WTC11 (cell line): ENCODE measurements around the gene SPDYA. TPM values are rescaled to one million over a fixed set of nuclear protein-coding genes. Genes with fewer than 3 reads are reported as not detected.

Experiments
- ATAC-seq: fragments of 200-7000 bp; cut with Tn5 transposase; 2 replicates; pipeline ENCODE4 v1.10.0; 2021; ENCODE audit warnings: mild to moderate bottlenecking, moderate library complexity
- CTCF ChIA-PET: fragments of 300-600 bp; sonication (Branson Sonifier 250); formaldehyde crosslinking; loops from one replicate; lab custom pipeline; 2021; ENCODE audit warnings: antibody characterized with exemption; lab: Charles Lee
- POLR2A ChIA-PET: fragments of 350-600 bp; sonication (Branson Sonifier 250); formaldehyde crosslinking; loops from one replicate; lab custom pipeline; 2021; ENCODE audit warnings: antibody characterized with exemption; lab: Charles Lee
- DNase-seq: peaks from one replicate; pipeline ENCODE4 v3.0.0; 2021; ENCODE audit warnings: low spot score
- H3K27ac Mint-ChIP-seq: 2 replicates; pipeline ENCODE4 v1.8.0; 2021; ENCODE audit warnings: mixed read lengths
- H3K27me3 Mint-ChIP-seq: 2 replicates; pipeline ENCODE4 v1.8.0; 2021; ENCODE audit warnings: low read depth, mild to moderate bottlenecking, moderate library complexity, mixed read lengths
- H3K36me3 Mint-ChIP-seq: 2 replicates; pipeline ENCODE4 v1.8.0; 2021; ENCODE audit warnings: mixed read lengths
- H3K4me1 Mint-ChIP-seq: 2 replicates; pipeline ENCODE4 v1.8.0; 2022; ENCODE audit warnings: mixed read lengths
- H3K4me3 Mint-ChIP-seq: 2 replicates; pipeline ENCODE4 v1.8.0; 2021; ENCODE audit warnings: mild to moderate bottlenecking, moderate library complexity, mixed read lengths
- H3K9me3 Mint-ChIP-seq: 2 replicates; pipeline ENCODE4 v1.8.0; 2021; ENCODE audit warnings: mixed read lengths
- ATF2 ChIP-seq: sonication (generic); formaldehyde crosslinking; IDR thresholded peaks from 2 replicates; pipeline ENCODE4 v1.8.1; 2022; ENCODE audit warnings: low read depth, missing genetic modification reagents, borderline replicate concordance
- CREB1 ChIP-seq: sonication (generic); formaldehyde crosslinking; IDR thresholded peaks from 2 replicates; pipeline ENCODE4 v1.8.0; 2023; ENCODE audit warnings: mild to moderate bottlenecking, missing genetic modification reagents
- FOXP4 ChIP-seq: sonication (generic); formaldehyde crosslinking; IDR thresholded peaks from 2 replicates; pipeline ENCODE4 v1.8.0; 2022; ENCODE audit warnings: mild to moderate bottlenecking, missing genetic modification reagents
- GTF2I ChIP-seq: fragments of 250-450 bp; sonication (Bioruptor Pico); conservative IDR thresholded peaks from 2 replicates; pipeline ENCODE4 v1.4.0; 2021; ENCODE audit warnings: mild to moderate bottlenecking
- HMGA2 ChIP-seq: fragments of 250-450 bp; sonication (Bioruptor Pico); IDR thresholded peaks from 2 replicates; pipeline ENCODE4 v1.4.0; 2021; ENCODE audit warnings: mild to moderate bottlenecking, moderate library complexity
- IRF1 ChIP-seq: sonication (generic); formaldehyde crosslinking; IDR thresholded peaks from 2 replicates; pipeline ENCODE4 v1.8.0; 2023; ENCODE audit warnings: missing genetic modification reagents
- NFE2L1 ChIP-seq: sonication (generic); formaldehyde crosslinking; IDR thresholded peaks from 2 replicates; pipeline ENCODE4 v1.8.1; 2023; ENCODE audit warnings: missing genetic modification reagents
- PREB ChIP-seq: sonication (generic); formaldehyde crosslinking; IDR thresholded peaks from 2 replicates; pipeline ENCODE4 v1.8.1; 2022; ENCODE audit warnings: mild to moderate bottlenecking, missing genetic modification reagents, moderate library complexity, borderline replicate concordance
- USF1 ChIP-seq: sonication (generic); formaldehyde crosslinking; IDR thresholded peaks from 2 replicates; pipeline ENCODE4 v1.8.0; 2022; ENCODE audit warnings: mild to moderate bottlenecking, missing genetic modification reagents
- USF2 ChIP-seq: sonication (generic); formaldehyde crosslinking; IDR thresholded peaks from 2 replicates; pipeline ENCODE4 v1.8.1; 2023; ENCODE audit warnings: mild to moderate bottlenecking, missing genetic modification reagents, moderate library complexity
- ZBTB43 ChIP-seq: sonication (generic); formaldehyde crosslinking; IDR thresholded peaks from 2 replicates; pipeline ENCODE4 v1.8.1; 2023; ENCODE audit warnings: mild to moderate bottlenecking, missing genetic modification reagents
- ZNF121 ChIP-seq: sonication (generic); formaldehyde crosslinking; IDR thresholded peaks from 2 replicates; pipeline ENCODE4 v1.8.0; 2023; ENCODE audit warnings: missing genetic modification reagents
- ZNF425 ChIP-seq: fragments of 250-450 bp; sonication (Bioruptor Pico); conservative IDR thresholded peaks from 2 replicates; pipeline ENCODE4 v1.9.0; 2021; ENCODE audit warnings: mild to moderate bottlenecking
- ZNF512 ChIP-seq: sonication (generic); formaldehyde crosslinking; IDR thresholded peaks from 2 replicates; pipeline ENCODE4 v1.8.1; 2022; ENCODE audit warnings: missing genetic modification reagents, borderline replicate concordance
- ZNF671 ChIP-seq: fragments of 250-450 bp; sonication (Bioruptor Pico); IDR thresholded peaks from 2 replicates; pipeline ENCODE4 v1.8.0; 2021; ENCODE audit warnings: mild to moderate bottlenecking
- total RNA-seq: library from RNA; stranded (reverse); gene quantifications from 3 replicates; pipeline ENCODE4 v1.2.3, GENCODE V29; 2021

Gene SPDYA
- total RNA-seq, 1 experiment from 2014 or later, result 0.61 TPM

GRCh38 chr2:28835781-28836180 lies 25.1 kb downstream of the SPDYA start (continued):
- TF ChIP-seq USF2 (CRISPR knock-in tag) (no peak), CREB1 (CRISPR knock-in tag) (no peak), ZNF671 (CRISPR knock-in tag) (no peak), IRF1 (CRISPR knock-in tag) (no peak), USF1 (CRISPR knock-in tag) (no peak)

- ATAC-seq, result no peak
- Mint-ChIP-seq H3K4me1 (no peaks in the 10 kb centered on the region), H3K27me3 (no peaks in the 10 kb centered on the region), H3K4me3 (no peak overlapping the region), H3K9me3 (0 out of 2 replicates have a peak, but pooled peaks cover 2% of the 10 kb centered on the region), H3K27ac (no peak overlapping the region), H3K36me3 (no peaks in the 10 kb centered on the region)
- TF ChIP-seq USF2 (CRISPR knock-in tag) (no peak), FOXP4 (CRISPR knock-in tag) (no peak), NFE2L1 (CRISPR knock-in tag) (no peak), ZNF121 (CRISPR knock-in tag) (no peak)
- no peak for DNase-seq
- ChIA-PET POLR2A (no interaction called here), CTCF (no interaction called here)
These were observed 28.3 kb downstream of the SPDYA start for GRCh38 chr2:28838971-28839370.

GRCh38 chr2:28842042-28842441 lies 31.4 kb downstream of the SPDYA start:
- CTCF ChIA-PET, result no interaction called here
- POLR2A ChIA-PET, result no interaction called here

More at GRCh38 chr2:28842042-28842441, 31.4 kb downstream of the SPDYA start:
- DNase-seq, result no peak
- no peak overlapping the region for H3K4me3 Mint-ChIP-seq
- TF ChIP-seq PREB (CRISPR knock-in tag) (no peak), GTF2I (no peak), HMGA2 (no peak), ZBTB43 (CRISPR knock-in tag) (no peak), ATF2 (no peak), ZNF425 (CRISPR knock-in tag) (no peak), ZNF512 (CRISPR knock-in tag) (no peak)
- no peak overlapping the region for H3K27ac Mint-ChIP-seq
- ATAC-seq, result no peak
- H3K9me3 Mint-ChIP-seq, result no peaks in the 10 kb centered on the region
- H3K36me3 Mint-ChIP-seq, result no peaks in the 10 kb centered on the region
- H3K27me3 Mint-ChIP-seq, result no peaks in the 10 kb centered on the region
- H3K4me1 Mint-ChIP-seq, result no peaks in the 10 kb centered on the region
